CD14-positive monocyte (primary cell): Measurements from ENCODE around the gene PANK4. TPM values are rescaled to one million over a fixed set of nuclear protein-coding genes. Genes with fewer than 3 reads are reported as not detected.

Experiments used
- DNase-seq, 3 donors: peaks; one replicate each; pipeline ENCODE4 v3.0.0-alpha.2; 2011 to 2022
- H2AFZ ChIP-seq: 2 replicates; pipeline ENCODE4 v1.6.0; 2012; ENCODE audit warnings: mild to moderate bottlenecking, low read depth, low read length, inconsistent platforms; ENCODE audit not compliant: insufficient read depth, poor library complexity, severe bottlenecking
- H3K27ac ChIP-seq, 2 donors: 1 replicate in 1 of 2; 2 replicates in 1 of 2; pipeline ENCODE4 v1.5.1; 2012 to 2013; ENCODE audit warnings: low read length in 2 of 2, control low read depth in 1 of 2, inconsistent platforms in 1 of 2, low read depth in 1 of 2, mild to moderate bottlenecking in 1 of 2
- H3K27me3 ChIP-seq, 2 donors: one replicate each; pipeline versions ENCODE4 v1.6.0 to v1.6.1; 2011 to 2013; ENCODE audit warnings: low read length in 2 of 2; ENCODE audit not compliant: control insufficient read depth in 2 of 2, insufficient read depth in 2 of 2
- H3K36me3 ChIP-seq, 2 donors: replicated peaks in 1 of 2; 1 replicate in 1 of 2; 2 replicates in 1 of 2; pipeline versions ENCODE4 v1.5.1 to v1.6.1; 2012 to 2013; ENCODE audit warnings: low read length in 2 of 2, control low read depth in 1 of 2, inconsistent platforms in 1 of 2, mild to moderate bottlenecking in 1 of 2; ENCODE audit not compliant: insufficient read depth in 2 of 2, control insufficient read depth in 1 of 2
- H3K4me1 ChIP-seq, 2 donors: 1 replicate in 1 of 2; 2 replicates in 1 of 2; pipeline versions ENCODE4 v1.5.1 to v1.6.1; 2012 to 2013; ENCODE audit warnings: low read length in 2 of 2, control low read depth in 1 of 2, inconsistent platforms in 1 of 2, mild to moderate bottlenecking in 1 of 2, moderate library complexity in 1 of 2; ENCODE audit not compliant: insufficient read depth in 2 of 2, control insufficient read depth in 1 of 2
- H3K4me2 ChIP-seq: replicated peaks from 2 replicates; pipeline ENCODE3; 2012; ENCODE audit warnings: low read length, moderate library complexity, mild to moderate bottlenecking; ENCODE audit not compliant: poor library complexity, severe bottlenecking; ENCODE audit errors: extremely low read depth
- H3K4me3 ChIP-seq, 3 experiments: fragments of 200-600 bp in 1 of 3; sonication (generic) in 1 of 3; replicated peaks in 1 of 3; 1 replicate in 2 of 3; 2 replicates in 1 of 3; pipeline ENCODE4 v1.5.1; 2011 to 2013; ENCODE audit warnings: low read length in 3 of 3, mild to moderate bottlenecking in 3 of 3, control low read depth in 2 of 3, low read depth in 2 of 3, inconsistent platforms in 1 of 3, moderate library complexity in 1 of 3
- H3K79me2 ChIP-seq: 2 replicates; pipeline ENCODE4 v1.6.0; 2012; ENCODE audit warnings: mild to moderate bottlenecking, control low read depth, inconsistent platforms, low read length, moderate library complexity; ENCODE audit not compliant: insufficient read depth
- H3K9ac ChIP-seq: 2 replicates; pipeline ENCODE4 v1.6.0; 2017; ENCODE audit warnings: low read length, mild to moderate bottlenecking; ENCODE audit not compliant: insufficient read depth, poor library complexity, severe bottlenecking
- H3K9me3 ChIP-seq, 2 donors: replicated peaks in 1 of 2; 1 replicate in 1 of 2; 2 replicates in 1 of 2; pipeline versions ENCODE4 v1.5.1 to v1.6.1; 2012 to 2013; ENCODE audit warnings: low read length in 2 of 2, control low read depth in 1 of 2; ENCODE audit not compliant: control insufficient read depth in 1 of 2, insufficient read depth in 1 of 2
- H4K20me1 ChIP-seq: 2 replicates; pipeline ENCODE4 v1.6.0; 2012; ENCODE audit warnings: mild to moderate bottlenecking, low read length, control low read depth, moderate library complexity; ENCODE audit not compliant: insufficient read depth
- H3K27ac Mint-ChIP-seq, 7 donors: one replicate each; pipeline ENCODE4 v1.8.0; 2020; ENCODE audit warnings: mild to moderate bottlenecking in 7 of 7, mixed read lengths in 7 of 7, moderate library complexity in 6 of 7, inconsistent platforms in 2 of 7
- H3K27me3 Mint-ChIP-seq, 3 donors: one replicate each; pipeline ENCODE4 v1.8.0; 2021 to 2022; ENCODE audit warnings: low read depth in 3 of 3, mild to moderate bottlenecking in 3 of 3, mixed read lengths in 3 of 3, moderate library complexity in 3 of 3, inconsistent platforms in 1 of 3
- H3K36me3 Mint-ChIP-seq, 2 donors: one replicate each; pipeline ENCODE4 v1.8.0; 2020; ENCODE audit warnings: mixed read lengths in 2 of 2, inconsistent platforms in 1 of 2, mild to moderate bottlenecking in 1 of 2
- H3K4me1 Mint-ChIP-seq: one replicate; pipeline ENCODE4 v1.8.0; 2020; ENCODE audit warnings: mild to moderate bottlenecking, mixed read lengths
- H3K4me3 Mint-ChIP-seq, 2 donors: one replicate each; pipeline ENCODE4 v1.8.0; 2020; ENCODE audit warnings: mild to moderate bottlenecking in 2 of 2, mixed read lengths in 2 of 2, moderate library complexity in 1 of 2
- H3K9me3 Mint-ChIP-seq, 7 donors: one replicate each; pipeline ENCODE4 v1.8.0; 2020 to 2022; ENCODE audit warnings: mixed read lengths in 7 of 7, mild to moderate bottlenecking in 6 of 7, moderate library complexity in 6 of 7, inconsistent platforms in 2 of 7
- WGBS: methylation state at CpG from one replicate; pipeline ENCODE4 v1.1.5; 2013; ENCODE audit warnings: missing lambda C conversion rate; ENCODE audit not compliant: insufficient coverage; 5-methylcytosine and 5-hydroxymethylcytosine counted together
- intact Hi-C, 2 donors: fragments of 100-400 bp; cut with micrococcal nuclease; formaldehyde crosslinking; loops; one replicate each; pipeline versions ENCODE4 v1.15.0 to v1.15.1; 2023
- polyA plus RNA-seq, 3 donors: library from polyadenylated mRNA; depleted of rRNA in 1 of 3; unstranded in 2 of 3; stranded (reverse) in 1 of 3; fragments of 300-500 nt in 2 of 3; fragments of >200 nt in 1 of 3; fragmentation: Illumina TruSeq in 2 of 3; gene quantifications; 1 replicate in 2 of 3; 2 replicates in 1 of 3; pipeline ENCODE4 v1.2.3, GENCODE V29; 2012 to 2021
- TF ChIP-seq, protein P1 (sequence below): fragments of 200-600 bp; IDR thresholded peaks from one replicate; pipeline ENCODE4 v1.8.0; 2022; ENCODE audit warnings: antibody characterized with exemption, mild to moderate bottlenecking

The PANK4 gene
- polyA plus RNA-seq, 3 donors = 11.9 to 30.2 (median 13.7) TPM

GRCh38 chr1:2458687-2459086 is 67.7 kb downstream of the PANK4 start:
- no peak overlapping the region for H3K9ac ChIP-seq
- H4K20me1 ChIP-seq = no peaks in the 10 kb centered on the region
- H3K36me3 Mint-ChIP-seq = no peaks in the 10 kb centered on the region
- 92% methylated on average over 18 of the region's 18 CpGs for WGBS
- TF ChIP-seq, protein P1, sequence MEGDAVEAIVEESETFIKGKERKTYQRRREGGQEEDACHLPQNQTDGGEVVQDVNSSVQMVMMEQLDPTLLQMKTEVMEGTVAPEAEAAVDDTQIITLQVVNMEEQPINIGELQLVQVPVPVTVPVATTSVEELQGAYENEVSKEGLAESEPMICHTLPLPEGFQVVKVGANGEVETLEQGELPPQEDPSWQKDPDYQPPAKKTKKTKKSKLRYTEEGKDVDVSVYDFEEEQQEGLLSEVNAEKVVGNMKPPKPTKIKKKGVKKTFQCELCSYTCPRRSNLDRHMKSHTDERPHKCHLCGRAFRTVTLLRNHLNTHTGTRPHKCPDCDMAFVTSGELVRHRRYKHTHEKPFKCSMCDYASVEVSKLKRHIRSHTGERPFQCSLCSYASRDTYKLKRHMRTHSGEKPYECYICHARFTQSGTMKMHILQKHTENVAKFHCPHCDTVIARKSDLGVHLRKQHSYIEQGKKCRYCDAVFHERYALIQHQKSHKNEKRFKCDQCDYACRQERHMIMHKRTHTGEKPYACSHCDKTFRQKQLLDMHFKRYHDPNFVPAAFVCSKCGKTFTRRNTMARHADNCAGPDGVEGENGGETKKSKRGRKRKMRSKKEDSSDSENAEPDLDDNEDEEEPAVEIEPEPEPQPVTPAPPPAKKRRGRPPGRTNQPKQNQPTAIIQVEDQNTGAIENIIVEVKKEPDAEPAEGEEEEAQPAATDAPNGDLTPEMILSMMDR = no peak
- no peaks in the 10 kb centered on the region for H3K4me1 ChIP-seq
- no peak for DNase-seq
- no peak overlapping the region for H3K27ac Mint-ChIP-seq
- H3K9me3 Mint-ChIP-seq = peaks cover 0 to 1% (median 0%) of the 10 kb centered on the region in 7 donors
- no peak overlapping the region for H3K4me3 ChIP-seq
- no peaks in the 10 kb centered on the region for H3K79me2 ChIP-seq
- H3K36me3 ChIP-seq = no peaks in the 10 kb centered on the region
- intact Hi-C loops = no loop called here
- no peak overlapping the region for H3K4me3 Mint-ChIP-seq
- no peaks in the 10 kb centered on the region for H3K9me3 ChIP-seq
- peaks cover 1 to 6% (median 4%) of the 10 kb centered on the region in 3 donors for H3K27me3 Mint-ChIP-seq
- no peaks in the 10 kb centered on the region for H3K4me1 Mint-ChIP-seq
- H3K4me2 ChIP-seq = no peak overlapping the region
- H2AFZ ChIP-seq = no peak overlapping the region
- no peaks in the 10 kb centered on the region for H3K27me3 ChIP-seq
- no peak overlapping the region for H3K27ac ChIP-seq

Other genes starting within 250 kb of the PANK4 start
- 1 to 10 TPM; 1.5 to 3.0 (median 1.7) TPM for gene MORN1, start 135.0 kb downstream of the PANK4 start, polyA plus RNA-seq
- gene RER1, start 134.8 kb downstream of the PANK4 start, polyA plus RNA-seq = 100 to 1,000 TPM in 2 of 3 donors, 10 to 100 TPM in 1; 98.3 to 235 (median 193) TPM
- gene PEX10, start 114.0 kb downstream of the PANK4 start, polyA plus RNA-seq = 10 to 100 TPM in 1 of 3 donors, 1 to 10 TPM in 2; 7.0 to 10.5 (median 8.2) TPM
- gene PLCH2, start 50.3 kb downstream of the PANK4 start, polyA plus RNA-seq = 1 to 10 TPM in 1 of 3 donors, not detected in 2; 1.2 TPM
- gene HES5, start 3.7 kb upstream of the PANK4 start, polyA plus RNA-seq = not detected
- gene TNFRSF14, start 29.8 kb upstream of the PANK4 start, polyA plus RNA-seq = 100 to 1,000 TPM in 1 of 3 donors, 10 to 100 TPM in 2; 62.1 to 512 (median 64.4) TPM
- gene PRXL2B, start 60.2 kb upstream of the PANK4 start, polyA plus RNA-seq = 1 to 10 TPM; 3.6 to 8.8 (median 6.0) TPM
- gene MMEL1, start 106.4 kb upstream of the PANK4 start, polyA plus RNA-seq = 1 to 10 TPM; 1.1 to 4.4 (median 1.9) TPM